ENCODE results near the gene ABHD2.

DNA sequence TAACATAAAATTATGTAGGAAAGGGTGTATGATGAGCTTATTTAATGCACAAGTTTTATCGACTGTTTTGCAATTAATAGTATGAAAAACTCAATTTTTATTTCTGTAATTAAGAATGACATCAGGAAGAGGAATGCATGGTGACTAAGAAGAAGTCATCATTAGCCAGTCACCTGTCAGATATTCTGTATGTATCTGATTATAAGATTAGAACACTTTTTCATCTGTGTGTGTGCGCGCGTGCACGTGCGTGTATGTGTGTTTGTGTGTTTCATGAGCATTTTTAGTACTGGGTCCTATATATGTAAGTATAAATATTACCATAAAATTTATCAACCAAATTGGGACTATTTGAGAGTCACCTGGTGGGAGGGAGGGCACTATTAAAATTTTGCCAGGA lies 5.0 kb upstream of the ABHD2 start:
- TF ChIP-seq, protein P1, sequence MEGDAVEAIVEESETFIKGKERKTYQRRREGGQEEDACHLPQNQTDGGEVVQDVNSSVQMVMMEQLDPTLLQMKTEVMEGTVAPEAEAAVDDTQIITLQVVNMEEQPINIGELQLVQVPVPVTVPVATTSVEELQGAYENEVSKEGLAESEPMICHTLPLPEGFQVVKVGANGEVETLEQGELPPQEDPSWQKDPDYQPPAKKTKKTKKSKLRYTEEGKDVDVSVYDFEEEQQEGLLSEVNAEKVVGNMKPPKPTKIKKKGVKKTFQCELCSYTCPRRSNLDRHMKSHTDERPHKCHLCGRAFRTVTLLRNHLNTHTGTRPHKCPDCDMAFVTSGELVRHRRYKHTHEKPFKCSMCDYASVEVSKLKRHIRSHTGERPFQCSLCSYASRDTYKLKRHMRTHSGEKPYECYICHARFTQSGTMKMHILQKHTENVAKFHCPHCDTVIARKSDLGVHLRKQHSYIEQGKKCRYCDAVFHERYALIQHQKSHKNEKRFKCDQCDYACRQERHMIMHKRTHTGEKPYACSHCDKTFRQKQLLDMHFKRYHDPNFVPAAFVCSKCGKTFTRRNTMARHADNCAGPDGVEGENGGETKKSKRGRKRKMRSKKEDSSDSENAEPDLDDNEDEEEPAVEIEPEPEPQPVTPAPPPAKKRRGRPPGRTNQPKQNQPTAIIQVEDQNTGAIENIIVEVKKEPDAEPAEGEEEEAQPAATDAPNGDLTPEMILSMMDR (IDR thresholded peaks at IDR 0.05): no peak
- TF ChIP-seq POLR2A (IDR thresholded peaks at IDR 0.05): no peak
